ENCODE results near the gene ELMO1.

DNA sequence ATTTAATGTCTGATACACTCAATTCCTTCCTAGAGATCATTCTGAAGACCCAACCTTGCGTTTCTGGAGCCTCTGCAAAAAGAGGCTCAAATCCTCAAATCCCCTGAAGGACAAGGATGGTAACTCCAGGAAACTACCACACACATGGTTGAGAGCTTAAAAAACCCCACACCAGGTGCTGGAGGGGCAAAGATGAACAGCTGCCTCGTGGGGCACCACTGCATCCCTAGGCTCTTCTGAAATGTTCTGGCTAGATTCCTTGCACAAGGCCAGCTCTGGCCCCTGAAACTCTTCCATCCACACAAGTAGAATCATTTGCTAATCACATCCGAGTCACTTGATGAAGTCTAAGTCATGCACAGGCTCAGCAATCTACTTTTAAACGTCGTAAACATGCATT lies 286.6 kb downstream of the ELMO1 start:
- TF ChIP-seq, protein P1, sequence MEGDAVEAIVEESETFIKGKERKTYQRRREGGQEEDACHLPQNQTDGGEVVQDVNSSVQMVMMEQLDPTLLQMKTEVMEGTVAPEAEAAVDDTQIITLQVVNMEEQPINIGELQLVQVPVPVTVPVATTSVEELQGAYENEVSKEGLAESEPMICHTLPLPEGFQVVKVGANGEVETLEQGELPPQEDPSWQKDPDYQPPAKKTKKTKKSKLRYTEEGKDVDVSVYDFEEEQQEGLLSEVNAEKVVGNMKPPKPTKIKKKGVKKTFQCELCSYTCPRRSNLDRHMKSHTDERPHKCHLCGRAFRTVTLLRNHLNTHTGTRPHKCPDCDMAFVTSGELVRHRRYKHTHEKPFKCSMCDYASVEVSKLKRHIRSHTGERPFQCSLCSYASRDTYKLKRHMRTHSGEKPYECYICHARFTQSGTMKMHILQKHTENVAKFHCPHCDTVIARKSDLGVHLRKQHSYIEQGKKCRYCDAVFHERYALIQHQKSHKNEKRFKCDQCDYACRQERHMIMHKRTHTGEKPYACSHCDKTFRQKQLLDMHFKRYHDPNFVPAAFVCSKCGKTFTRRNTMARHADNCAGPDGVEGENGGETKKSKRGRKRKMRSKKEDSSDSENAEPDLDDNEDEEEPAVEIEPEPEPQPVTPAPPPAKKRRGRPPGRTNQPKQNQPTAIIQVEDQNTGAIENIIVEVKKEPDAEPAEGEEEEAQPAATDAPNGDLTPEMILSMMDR (IDR thresholded peaks at IDR 0.05): no peak
- TF ChIP-seq POLR2A (IDR thresholded peaks at IDR 0.05): no peak

All from adrenal gland (tissue), 5 donors.